NB4 (cell line): ENCODE results near the gene FNBP1L.

Experiments
- TF ChIP-seq, protein P1 (sequence below): IDR thresholded peaks from one replicate; pipeline ENCODE4 v1.5.1; 2012; ENCODE audit warnings: low read depth, low read length
- TF ChIP-seq, protein P2 (sequence below): IDR thresholded peaks from 2 replicates; pipeline ENCODE4 v1.6.1; 2011; ENCODE audit warnings: low read depth, low read length

DNA sequence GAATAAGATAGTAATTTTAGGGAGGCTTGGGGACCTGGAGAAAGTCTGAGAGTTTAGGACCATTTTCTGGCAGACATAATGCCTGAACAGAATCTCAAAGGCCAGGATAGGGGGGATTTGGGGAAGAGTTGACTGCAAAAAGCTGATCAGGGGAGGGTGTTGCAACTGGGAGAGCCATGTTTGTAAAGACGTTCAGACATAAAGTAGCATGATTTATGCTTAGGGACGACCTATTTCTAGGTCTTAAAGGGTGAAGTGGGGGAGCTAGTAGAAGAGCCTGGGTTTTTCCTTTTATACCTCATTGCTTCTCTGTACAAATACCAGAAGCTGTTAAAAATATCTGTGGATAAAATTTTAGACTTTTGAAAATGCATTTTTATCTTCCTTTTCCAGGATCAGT, 51.2 kb downstream of the FNBP1L start:
- TF ChIP-seq, protein P1, sequence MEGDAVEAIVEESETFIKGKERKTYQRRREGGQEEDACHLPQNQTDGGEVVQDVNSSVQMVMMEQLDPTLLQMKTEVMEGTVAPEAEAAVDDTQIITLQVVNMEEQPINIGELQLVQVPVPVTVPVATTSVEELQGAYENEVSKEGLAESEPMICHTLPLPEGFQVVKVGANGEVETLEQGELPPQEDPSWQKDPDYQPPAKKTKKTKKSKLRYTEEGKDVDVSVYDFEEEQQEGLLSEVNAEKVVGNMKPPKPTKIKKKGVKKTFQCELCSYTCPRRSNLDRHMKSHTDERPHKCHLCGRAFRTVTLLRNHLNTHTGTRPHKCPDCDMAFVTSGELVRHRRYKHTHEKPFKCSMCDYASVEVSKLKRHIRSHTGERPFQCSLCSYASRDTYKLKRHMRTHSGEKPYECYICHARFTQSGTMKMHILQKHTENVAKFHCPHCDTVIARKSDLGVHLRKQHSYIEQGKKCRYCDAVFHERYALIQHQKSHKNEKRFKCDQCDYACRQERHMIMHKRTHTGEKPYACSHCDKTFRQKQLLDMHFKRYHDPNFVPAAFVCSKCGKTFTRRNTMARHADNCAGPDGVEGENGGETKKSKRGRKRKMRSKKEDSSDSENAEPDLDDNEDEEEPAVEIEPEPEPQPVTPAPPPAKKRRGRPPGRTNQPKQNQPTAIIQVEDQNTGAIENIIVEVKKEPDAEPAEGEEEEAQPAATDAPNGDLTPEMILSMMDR: no peak
- TF ChIP-seq, protein P2, sequence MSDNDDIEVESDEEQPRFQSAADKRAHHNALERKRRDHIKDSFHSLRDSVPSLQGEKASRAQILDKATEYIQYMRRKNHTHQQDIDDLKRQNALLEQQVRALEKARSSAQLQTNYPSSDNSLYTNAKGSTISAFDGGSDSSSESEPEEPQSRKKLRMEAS: no peak
